GM23338 (cell line): ENCODE measurements around the gene FBXO34. TPM values are rescaled to one million over a fixed set of nuclear protein-coding genes. Genes with fewer than 3 reads are reported as not detected.

Experiments
- ATAC-seq: fragments of 200-7000 bp; cut with Tn5 transposase; 3 replicates; pipeline ENCODE4 v1.9.1; 2020
- DNase-seq: peaks from one replicate; pipeline ENCODE4 v3.0.0-alpha.2; 2015; ENCODE audit warnings: low spot score
- H2AFZ ChIP-seq: fragments of 200-600 bp; sonication (generic); 2 replicates; pipeline ENCODE4 v1.8.0; 2016; ENCODE audit warnings: antibody characterized with exemption, mild to moderate bottlenecking, moderate library complexity
- H3F3A ChIP-seq: fragments of 200-600 bp; sonication (generic); replicated peaks from 2 replicates; pipeline ENCODE4 v1.8.0; 2017; ENCODE audit warnings: antibody characterized with exemption, mixed run types, low read depth
- H3K27ac ChIP-seq: fragments of 200-600 bp; sonication (generic); 2 replicates; pipeline ENCODE4 v1.6.1; 2016; ENCODE audit warnings: low read depth
- H3K27me3 ChIP-seq: fragments of 200-600 bp; sonication (generic); 2 replicates; pipeline ENCODE4 v1.8.0; 2016; ENCODE audit warnings: mild to moderate bottlenecking, mixed run types, moderate library complexity; ENCODE audit not compliant: insufficient read depth
- H3K36me3 ChIP-seq: fragments of 200-600 bp; sonication (generic); 2 replicates; pipeline ENCODE4 v1.8.0; 2016; ENCODE audit warnings: mild to moderate bottlenecking; ENCODE audit not compliant: insufficient read depth
- H3K4me1 ChIP-seq: fragments of 200-600 bp; sonication (generic); 2 replicates; pipeline ENCODE4 v1.8.0; 2016; ENCODE audit warnings: mild to moderate bottlenecking, moderate library complexity; ENCODE audit not compliant: insufficient read depth
- H3K4me2 ChIP-seq: fragments of 200-600 bp; sonication (generic); 2 replicates; pipeline ENCODE4 v1.7.1; 2017; ENCODE audit warnings: mixed run types
- H3K4me3 ChIP-seq: fragments of 200-600 bp; sonication (generic); 2 replicates; pipeline ENCODE4 v1.6.1; 2016; ENCODE audit warnings: mixed run types
- H3K79me2 ChIP-seq: fragments of 200-600 bp; sonication (generic); replicated peaks from 2 replicates; pipeline ENCODE4 v1.8.0; 2017; ENCODE audit warnings: mild to moderate bottlenecking; ENCODE audit not compliant: insufficient read depth
- H3K9me2 ChIP-seq: fragments of 200-600 bp; sonication (generic); 2 replicates; pipeline ENCODE4 v1.8.0; 2017; ENCODE audit not compliant: insufficient read depth
- H4K20me1 ChIP-seq: fragments of 200-600 bp; sonication (generic); replicated peaks from 2 replicates; pipeline ENCODE4 v1.8.0; 2017; ENCODE audit warnings: mild to moderate bottlenecking; ENCODE audit not compliant: insufficient read depth
- H3K27ac Mint-ChIP-seq: 2 replicates; pipeline ENCODE4 v1.8.0; 2020; ENCODE audit warnings: inconsistent platforms, mild to moderate bottlenecking, moderate library complexity, mixed read lengths
- H3K27me3 Mint-ChIP-seq: 3 replicates; pipeline ENCODE4 v1.8.0; 2022; ENCODE audit warnings: low read depth, mild to moderate bottlenecking, moderate library complexity, mixed read lengths, inconsistent platforms; ENCODE audit not compliant: insufficient read depth, poor library complexity
- H3K36me3 Mint-ChIP-seq: 3 replicates; pipeline ENCODE4 v1.8.0; 2021; ENCODE audit warnings: low read depth, mild to moderate bottlenecking, inconsistent platforms, moderate library complexity, mixed read lengths
- H3K4me1 Mint-ChIP-seq: 3 replicates; pipeline ENCODE4 v1.8.0; 2020; ENCODE audit warnings: mild to moderate bottlenecking, inconsistent platforms, mixed read lengths
- H3K4me3 Mint-ChIP-seq: 3 replicates; pipeline ENCODE4 v1.8.0; 2021; ENCODE audit warnings: moderate library complexity, mild to moderate bottlenecking, inconsistent platforms, mixed read lengths
- H3K9me3 Mint-ChIP-seq: 3 replicates; pipeline ENCODE4 v1.8.0; 2020; ENCODE audit warnings: moderate library complexity, mild to moderate bottlenecking, inconsistent platforms, mixed read lengths
- CREB1 ChIP-seq: fragments of 250-450 bp; sonication (Bioruptor Pico); IDR thresholded peaks from 2 replicates; pipeline ENCODE4 v1.5.0; 2020; ENCODE audit warnings: low read depth, mild to moderate bottlenecking, moderate library complexity
- CTCF ChIP-seq, 2 experiments: fragments of 200-600 bp in 1 of 2; sonication (generic) in 1 of 2; conservative IDR thresholded peaks; 2 replicates each; pipeline versions ENCODE4 v1.5.1 to v1.6.1; 2016 to 2017; ENCODE audit warnings: antibody characterized with exemption in 2 of 2, low read depth in 2 of 2, mild to moderate bottlenecking in 2 of 2, moderate library complexity in 1 of 2
- EZH2 ChIP-seq: fragments of 200-600 bp; sonication (generic); IDR thresholded peaks from one replicate; pipeline ENCODE4 v1.8.0; 2017; ENCODE audit warnings: antibody characterized with exemption, mild to moderate bottlenecking, low read depth; ENCODE audit not compliant: unreplicated experiment
- EZH2phosphoT487 ChIP-seq: fragments of 200-600 bp; sonication (generic); IDR thresholded peaks from one replicate; pipeline ENCODE4 v1.8.1; 2018; ENCODE audit warnings: antibody characterized with exemption; ENCODE audit not compliant: unreplicated experiment
- JUNB ChIP-seq: IDR thresholded peaks from one replicate; pipeline ENCODE4 v1.6.1; 2016; ENCODE audit warnings: antibody characterized with exemption; ENCODE audit not compliant: unreplicated experiment
- NANOG ChIP-seq: IDR thresholded peaks from 2 replicates; pipeline ENCODE4 v1.6.1; 2016; ENCODE audit warnings: antibody characterized with exemption, borderline replicate concordance
- POLR2AphosphoS5 ChIP-seq: IDR thresholded peaks from 2 replicates; pipeline ENCODE4 v1.6.1; 2016; ENCODE audit warnings: antibody characterized with exemption, low read depth
- STAT1 ChIP-seq: IDR thresholded peaks from one replicate; pipeline ENCODE4 v1.6.1; 2016; ENCODE audit warnings: antibody characterized with exemption; ENCODE audit not compliant: unreplicated experiment
- ZNF114 ChIP-seq: fragments of 250-450 bp; sonication (Bioruptor Pico); IDR thresholded peaks from 2 replicates; pipeline ENCODE4 v1.5.0; 2020; ENCODE audit warnings: mild to moderate bottlenecking, moderate library complexity
- ZNF331 ChIP-seq: fragments of 250-450 bp; sonication (Bioruptor Pico); IDR thresholded peaks from 2 replicates; pipeline ENCODE4 v1.5.0; 2020; ENCODE audit warnings: low read depth, mild to moderate bottlenecking, moderate library complexity
- polyA plus RNA-seq: library from polyadenylated mRNA; unstranded; fragments of >200 nt; fragmentation: Nextera tagmentation; extraction: Ambion mirVana; gene quantifications from 2 replicates; pipeline ENCODE4 v1.2.1, GENCODE V29; 2016
- total RNA-seq: library from RNA; depleted of rRNA; stranded (reverse); fragments of >200 nt; shearing (Covaris generic); gene quantifications from 2 replicates; pipeline ENCODE4 v1.2.3, GENCODE V29; 2014
- TF ChIP-seq, protein P1 (sequence below): IDR thresholded peaks from 2 replicates; pipeline ENCODE4 v1.6.1; 2016; ENCODE audit warnings: antibody characterized with exemption
- TF ChIP-seq, protein P2 (sequence below): fragments of 250-450 bp; sonication (Bioruptor Pico); IDR thresholded peaks from 2 replicates; pipeline ENCODE4 v1.5.0; 2020; ENCODE audit warnings: mild to moderate bottlenecking, moderate library complexity

The FBXO34 gene
- total and polyA plus RNA-seq, 2 experiments from 2014 or later = 9.4 to 13.4 TPM

- Mint-ChIP-seq H3K27ac (no peak overlapping the region), H3K4me3 (no peak overlapping the region), H3K27me3 (peaks cover 2% of the 10 kb centered on the region), H3K36me3 (peaks cover 34% of the 10 kb centered on the region), H3K4me1 (no peaks in the 10 kb centered on the region), H3K9me3 (peaks cover 25% of the 10 kb centered on the region)
- TF ChIP-seq ZNF331 (CRISPR knock-in tag) = no peak
- no peak for TF ChIP-seq EZH2phosphoT487
- TF ChIP-seq, protein P1, sequence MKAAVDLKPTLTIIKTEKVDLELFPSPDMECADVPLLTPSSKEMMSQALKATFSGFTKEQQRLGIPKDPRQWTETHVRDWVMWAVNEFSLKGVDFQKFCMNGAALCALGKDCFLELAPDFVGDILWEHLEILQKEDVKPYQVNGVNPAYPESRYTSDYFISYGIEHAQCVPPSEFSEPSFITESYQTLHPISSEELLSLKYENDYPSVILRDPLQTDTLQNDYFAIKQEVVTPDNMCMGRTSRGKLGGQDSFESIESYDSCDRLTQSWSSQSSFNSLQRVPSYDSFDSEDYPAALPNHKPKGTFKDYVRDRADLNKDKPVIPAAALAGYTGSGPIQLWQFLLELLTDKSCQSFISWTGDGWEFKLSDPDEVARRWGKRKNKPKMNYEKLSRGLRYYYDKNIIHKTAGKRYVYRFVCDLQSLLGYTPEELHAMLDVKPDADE = no peak
- TF ChIP-seq NANOG = no peak
- no peak for TF ChIP-seq EZH2
- no peak for TF ChIP-seq ZNF114 (CRISPR knock-in tag)
- no peak for TF ChIP-seq STAT1
- TF ChIP-seq CTCF (conservative IDR thresholded peaks at IDR 0.05; ENCODE audit: low read depth in 2 of 2) = no peak
- TF ChIP-seq, protein P2, sequence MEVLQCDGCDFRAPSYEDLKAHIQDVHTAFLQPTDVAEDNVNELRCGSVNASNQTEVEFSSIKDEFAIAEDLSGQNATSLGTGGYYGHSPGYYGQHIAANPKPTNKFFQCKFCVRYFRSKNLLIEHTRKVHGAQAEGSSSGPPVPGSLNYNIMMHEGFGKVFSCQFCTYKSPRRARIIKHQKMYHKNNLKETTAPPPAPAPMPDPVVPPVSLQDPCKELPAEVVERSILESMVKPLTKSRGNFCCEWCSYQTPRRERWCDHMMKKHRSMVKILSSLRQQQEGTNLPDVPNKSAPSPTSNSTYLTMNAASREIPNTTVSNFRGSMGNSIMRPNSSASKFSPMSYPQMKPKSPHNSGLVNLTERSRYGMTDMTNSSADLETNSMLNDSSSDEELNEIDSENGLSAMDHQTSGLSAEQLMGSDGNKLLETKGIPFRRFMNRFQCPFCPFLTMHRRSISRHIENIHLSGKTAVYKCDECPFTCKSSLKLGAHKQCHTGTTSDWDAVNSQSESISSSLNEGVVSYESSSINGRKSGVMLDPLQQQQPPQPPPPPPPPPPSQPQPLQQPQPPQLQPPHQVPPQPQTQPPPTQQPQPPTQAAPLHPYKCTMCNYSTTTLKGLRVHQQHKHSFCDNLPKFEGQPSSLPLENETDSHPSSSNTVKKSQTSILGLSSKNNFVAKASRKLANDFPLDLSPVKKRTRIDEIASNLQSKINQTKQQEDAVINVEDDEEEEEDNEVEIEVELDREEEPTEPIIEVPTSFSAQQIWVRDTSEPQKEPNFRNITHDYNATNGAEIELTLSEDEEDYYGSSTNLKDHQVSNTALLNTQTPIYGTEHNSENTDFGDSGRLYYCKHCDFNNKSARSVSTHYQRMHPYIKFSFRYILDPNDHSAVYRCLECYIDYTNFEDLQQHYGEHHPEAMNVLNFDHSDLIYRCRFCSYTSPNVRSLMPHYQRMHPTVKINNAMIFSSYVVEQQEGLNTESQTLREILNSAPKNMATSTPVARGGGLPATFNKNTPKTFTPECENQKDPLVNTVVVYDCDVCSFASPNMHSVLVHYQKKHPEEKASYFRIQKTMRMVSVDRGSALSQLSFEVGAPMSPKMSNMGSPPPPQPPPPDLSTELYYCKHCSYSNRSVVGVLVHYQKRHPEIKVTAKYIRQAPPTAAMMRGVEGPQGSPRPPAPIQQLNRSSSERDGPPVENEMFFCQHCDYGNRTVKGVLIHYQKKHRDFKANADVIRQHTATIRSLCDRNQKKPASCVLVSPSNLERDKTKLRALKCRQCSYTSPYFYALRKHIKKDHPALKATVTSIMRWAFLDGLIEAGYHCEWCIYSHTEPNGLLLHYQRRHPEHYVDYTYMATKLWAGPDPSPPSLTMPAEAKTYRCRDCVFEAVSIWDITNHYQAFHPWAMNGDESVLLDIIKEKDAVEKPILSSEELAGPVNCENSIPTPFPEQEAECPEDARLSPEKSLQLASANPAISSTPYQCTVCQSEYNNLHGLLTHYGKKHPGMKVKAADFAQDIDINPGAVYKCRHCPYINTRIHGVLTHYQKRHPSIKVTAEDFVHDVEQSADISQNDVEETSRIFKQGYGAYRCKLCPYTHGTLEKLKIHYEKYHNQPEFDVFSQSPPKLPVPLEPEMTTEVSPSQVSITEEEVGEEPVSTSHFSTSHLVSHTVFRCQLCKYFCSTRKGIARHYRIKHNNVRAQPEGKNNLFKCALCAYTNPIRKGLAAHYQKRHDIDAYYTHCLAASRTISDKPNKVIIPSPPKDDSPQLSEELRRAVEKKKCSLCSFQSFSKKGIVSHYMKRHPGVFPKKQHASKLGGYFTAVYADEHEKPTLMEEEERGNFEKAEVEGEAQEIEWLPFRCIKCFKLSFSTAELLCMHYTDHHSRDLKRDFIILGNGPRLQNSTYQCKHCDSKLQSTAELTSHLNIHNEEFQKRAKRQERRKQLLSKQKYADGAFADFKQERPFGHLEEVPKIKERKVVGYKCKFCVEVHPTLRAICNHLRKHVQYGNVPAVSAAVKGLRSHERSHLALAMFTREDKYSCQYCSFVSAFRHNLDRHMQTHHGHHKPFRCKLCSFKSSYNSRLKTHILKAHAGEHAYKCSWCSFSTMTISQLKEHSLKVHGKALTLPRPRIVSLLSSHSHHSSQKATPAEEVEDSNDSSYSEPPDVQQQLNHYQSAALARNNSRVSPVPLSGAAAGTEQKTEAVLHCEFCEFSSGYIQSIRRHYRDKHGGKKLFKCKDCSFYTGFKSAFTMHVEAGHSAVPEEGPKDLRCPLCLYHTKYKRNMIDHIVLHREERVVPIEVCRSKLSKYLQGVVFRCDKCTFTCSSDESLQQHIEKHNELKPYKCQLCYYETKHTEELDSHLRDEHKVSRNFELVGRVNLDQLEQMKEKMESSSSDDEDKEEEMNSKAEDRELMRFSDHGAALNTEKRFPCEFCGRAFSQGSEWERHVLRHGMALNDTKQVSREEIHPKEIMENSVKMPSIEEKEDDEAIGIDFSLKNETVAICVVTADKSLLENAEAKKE (CRISPR knock-in tag) = no peak
- no peak for TF ChIP-seq POLR2AphosphoS5
- no peak for TF ChIP-seq JUNB
- TF ChIP-seq CREB1 (CRISPR knock-in tag) = no peak
- H3K4me1 ChIP-seq = no peaks in the 10 kb centered on the region
- no peak for ATAC-seq
- DNase-seq = no peak
- H3K27me3 ChIP-seq = no peaks in the 10 kb centered on the region
- H3K27ac ChIP-seq = no peak overlapping the region
- peaks cover 4% of the 10 kb centered on the region; the same call in 1 of the 2 replicates for H3K36me3 ChIP-seq
- no peaks in the 10 kb centered on the region for H3K9me2 ChIP-seq
- 0 out of 2 replicates have a peak, but pooled peaks cover 5% of the 10 kb centered on the region for H4K20me1 ChIP-seq
- H3K4me3 ChIP-seq = no peak overlapping the region
- peaks cover 10% of the 10 kb centered on the region; the same call in 1 of the 2 replicates for H3K79me2 ChIP-seq
- no peaks in the 10 kb centered on the region for H3F3A ChIP-seq
- no peak overlapping the region for H3K4me2 ChIP-seq
- H2AFZ ChIP-seq = no peak overlapping the region
Observed at GRCh38 chr14:55316564-55316963, 45.3 kb downstream of the FBXO34 start.
